Measurements from ENCODE around the gene UBAC2.

The UBAC2 gene

GRCh38 chr13:99352351-99353245, 151.9 kb downstream of the UBAC2 start:
- H3K4me3 ChIP-seq (IDR thresholded peaks at IDR 0.05; ENCODE audit: insufficient read depth, low read depth, low read length): no peak overlapping the region
- H3K27me3 ChIP-seq (ENCODE audit: insufficient read depth, low read depth): no peaks in the 10 kb centered on the region
- no peaks in the 10 kb centered on the region for H3K79me2 ChIP-seq (ENCODE audit: insufficient read depth, low read depth)
- H3K36me3 ChIP-seq (ENCODE audit: insufficient read depth): no peaks in the 10 kb centered on the region
- TF ChIP-seq CTCF (conservative IDR thresholded peaks at IDR 0.05; ENCODE audit: low read depth, low read length): no peak
- H3K4me2 ChIP-seq: no peak overlapping the region
- H3K9ac ChIP-seq: no peak overlapping the region
- H3K27ac ChIP-seq: no peak overlapping the region
- no peak overlapping the region for H2AFZ ChIP-seq (ENCODE audit: low read depth)
- H3K4me1 ChIP-seq (ENCODE audit: low read depth, poor library complexity, severe bottlenecking): peaks cover 38% of the 10 kb centered on the region
- no peaks in the 10 kb centered on the region for H4K20me1 ChIP-seq (ENCODE audit: insufficient read depth)

- H3K4me1 ChIP-seq (ENCODE audit: low read depth, poor library complexity, severe bottlenecking): peaks cover 41% of the 10 kb centered on the region
- H3K27me3 ChIP-seq (ENCODE audit: insufficient read depth, low read depth): no peaks in the 10 kb centered on the region
- H3K4me2 ChIP-seq: no peak overlapping the region
- H2AFZ ChIP-seq (ENCODE audit: low read depth): no peak overlapping the region
- TF ChIP-seq CTCF (conservative IDR thresholded peaks at IDR 0.05; ENCODE audit: low read depth, low read length): no peak
- no peaks in the 10 kb centered on the region for H3K36me3 ChIP-seq (ENCODE audit: insufficient read depth)
- H3K79me2 ChIP-seq (ENCODE audit: insufficient read depth, low read depth): no peaks in the 10 kb centered on the region
- no peak overlapping the region for H3K9ac ChIP-seq
- H3K27ac ChIP-seq: no peak overlapping the region
- no peak overlapping the region for H3K4me3 ChIP-seq (IDR thresholded peaks at IDR 0.05; ENCODE audit: insufficient read depth, low read depth, low read length)
- no peaks in the 10 kb centered on the region for H4K20me1 ChIP-seq (ENCODE audit: insufficient read depth)
These were observed 152.6 kb downstream of the UBAC2 start for GRCh38 chr13:99353246-99353600.

- H2AFZ ChIP-seq (ENCODE audit: low read depth): no peak overlapping the region
- no peaks in the 10 kb centered on the region for H3K27me3 ChIP-seq (ENCODE audit: insufficient read depth, low read depth)
- no peak overlapping the region for H3K9ac ChIP-seq
- H3K4me1 ChIP-seq (ENCODE audit: low read depth, poor library complexity, severe bottlenecking): peaks cover 41% of the 10 kb centered on the region
- H3K27ac ChIP-seq: no peak overlapping the region
- no peaks in the 10 kb centered on the region for H3K79me2 ChIP-seq (ENCODE audit: insufficient read depth, low read depth)
- no peaks in the 10 kb centered on the region for H3K36me3 ChIP-seq (ENCODE audit: insufficient read depth)
- H4K20me1 ChIP-seq (ENCODE audit: insufficient read depth): no peaks in the 10 kb centered on the region
- no peak for TF ChIP-seq CTCF (conservative IDR thresholded peaks at IDR 0.05; ENCODE audit: low read depth, low read length)
- no peak overlapping the region for H3K4me3 ChIP-seq (IDR thresholded peaks at IDR 0.05; ENCODE audit: insufficient read depth, low read depth, low read length)
- H3K4me2 ChIP-seq: no peak overlapping the region
These were observed 153.2 kb downstream of the UBAC2 start for GRCh38 chr13:99353836-99354235.

- no peak for TF ChIP-seq CTCF (conservative IDR thresholded peaks at IDR 0.05; ENCODE audit: low read depth, low read length)
- Histone ChIP-seq H3K4me3 (IDR thresholded peaks at IDR 0.05; ENCODE audit: insufficient read depth, low read depth, low read length) (no peak overlapping the region), H3K4me1 (ENCODE audit: low read depth, poor library complexity, severe bottlenecking) (peaks cover 41% of the 10 kb centered on the region), H2AFZ (ENCODE audit: low read depth) (no peak overlapping the region), H3K79me2 (ENCODE audit: insufficient read depth, low read depth) (no peaks in the 10 kb centered on the region), H4K20me1 (ENCODE audit: insufficient read depth) (no peaks in the 10 kb centered on the region), H3K9ac (no peak overlapping the region), H3K27ac (no peak overlapping the region), H3K36me3 (ENCODE audit: insufficient read depth) (no peaks in the 10 kb centered on the region), H3K4me2 (no peak overlapping the region), H3K27me3 (ENCODE audit: insufficient read depth, low read depth) (no peaks in the 10 kb centered on the region)
These were observed 153.8 kb downstream of the UBAC2 start for GRCh38 chr13:99354371-99354951.
